SW480 (cell line): ENCODE results near the gene EPS15.

Source experiments
- DNase-seq: peaks from one replicate; pipeline ENCODE4 v3.0.0-alpha.2; 2016; ENCODE audit warnings: low spot score

Gene EPS15

DNA sequence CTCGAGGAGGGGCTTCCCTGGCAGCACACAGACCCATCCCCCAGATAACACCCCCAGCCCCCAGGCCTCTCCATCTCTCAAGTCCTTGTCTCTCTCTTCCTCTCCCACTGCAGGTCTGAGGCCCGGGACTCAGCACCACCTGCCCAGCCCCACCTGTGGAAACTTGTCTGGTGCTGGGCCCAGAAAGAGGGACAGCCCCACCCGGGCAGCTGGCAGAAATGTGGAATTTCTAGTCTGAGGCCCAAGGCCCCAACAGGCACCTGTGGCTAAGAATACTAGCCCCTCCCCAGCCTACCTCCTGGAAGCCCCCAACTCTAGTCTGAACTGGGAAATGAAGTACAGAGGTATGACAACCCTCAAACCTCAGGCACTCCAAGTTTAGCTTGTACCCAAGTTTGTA, 204.1 kb downstream of the EPS15 start:
- no peak for DNase-seq

DNA sequence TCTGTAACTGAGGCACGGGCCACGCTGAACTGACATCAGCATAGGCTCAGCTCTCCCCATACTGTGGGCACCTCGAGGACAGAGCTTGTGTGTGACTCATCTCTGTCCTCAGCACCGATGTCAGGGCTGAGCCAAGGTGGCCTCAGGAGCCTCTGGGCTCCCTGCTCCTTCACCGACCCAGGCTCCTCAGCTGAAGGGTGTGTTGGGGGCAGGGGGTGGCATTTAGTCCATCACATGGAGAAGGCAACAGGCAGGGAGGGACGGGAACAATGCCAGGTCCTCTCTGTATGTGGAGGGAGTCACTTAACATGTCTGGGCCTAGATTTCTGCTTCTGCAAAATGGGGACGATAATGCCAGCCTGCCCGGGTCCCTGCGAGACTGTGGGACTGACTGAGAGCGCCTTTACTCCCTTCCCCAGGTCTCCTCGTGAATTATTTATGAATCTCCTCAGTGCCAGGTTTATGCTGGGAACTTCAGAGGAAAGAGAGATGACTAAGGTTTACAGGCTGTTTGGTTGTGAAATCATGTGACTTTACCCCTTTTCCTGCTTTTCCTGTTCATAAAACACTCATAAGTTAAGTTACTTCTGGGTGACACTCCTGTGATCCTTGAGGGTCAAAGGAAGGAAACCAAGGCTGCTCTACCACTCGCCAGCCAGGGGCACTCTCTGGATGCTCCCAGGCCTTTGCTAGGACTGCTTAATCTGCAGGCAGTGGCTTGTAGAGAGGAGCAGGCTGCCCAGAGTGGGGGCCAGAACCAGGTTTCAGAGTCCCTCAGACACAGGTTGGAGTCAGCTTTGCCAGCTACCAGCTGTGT, 204.9 kb downstream of the EPS15 start:
- DNase-seq, result no peak

DNA sequence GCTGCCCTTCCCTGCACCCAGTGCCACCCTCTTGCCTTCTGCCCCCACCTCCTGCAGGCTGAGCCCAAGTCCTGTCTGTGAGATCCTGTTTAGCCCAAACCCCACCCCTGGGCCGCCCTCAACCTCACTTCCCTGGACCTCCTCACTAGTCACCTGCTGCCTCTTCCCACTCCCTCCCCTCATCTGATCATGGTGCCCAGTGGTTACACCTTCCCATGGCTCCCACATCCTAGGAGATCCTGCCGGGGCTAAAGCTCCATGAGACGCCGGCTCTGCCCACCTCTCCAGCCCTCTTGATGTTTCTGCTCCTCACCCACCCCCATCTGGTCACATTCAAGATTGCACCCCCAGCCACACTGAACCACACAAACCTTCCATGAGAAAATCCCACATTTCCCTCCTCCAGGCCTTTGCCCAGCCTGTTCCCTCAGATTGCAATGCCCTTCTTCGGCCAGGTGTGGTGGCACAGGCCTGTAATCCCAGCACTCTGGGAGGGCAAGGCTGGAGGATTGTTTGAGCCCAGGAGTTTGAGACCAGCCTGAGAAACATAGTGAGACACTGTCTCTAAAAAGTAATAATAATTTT, 205.7 kb downstream of the EPS15 start:
- DNase-seq, result no peak

DNA sequence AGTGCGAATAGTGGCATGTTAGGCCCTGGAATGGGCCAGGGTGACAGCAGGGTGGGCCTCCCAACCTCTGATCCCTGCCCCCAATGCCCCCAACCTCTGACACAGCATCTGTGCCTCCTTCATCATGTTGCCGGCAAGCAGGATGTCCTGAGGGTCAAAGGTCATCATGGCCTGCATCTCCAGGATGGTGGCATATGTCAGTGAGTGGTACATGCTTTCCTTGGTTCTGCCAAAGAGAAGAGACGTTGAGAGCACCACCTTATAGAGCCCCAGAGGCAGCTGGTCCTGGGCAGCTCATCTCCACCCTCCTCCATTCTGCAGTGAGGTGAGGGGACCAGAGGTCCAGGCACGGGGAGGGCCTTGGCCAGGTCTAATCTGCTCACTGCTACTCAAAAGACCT, 206.3 kb downstream of the EPS15 start:
- no peak for DNase-seq

DNA sequence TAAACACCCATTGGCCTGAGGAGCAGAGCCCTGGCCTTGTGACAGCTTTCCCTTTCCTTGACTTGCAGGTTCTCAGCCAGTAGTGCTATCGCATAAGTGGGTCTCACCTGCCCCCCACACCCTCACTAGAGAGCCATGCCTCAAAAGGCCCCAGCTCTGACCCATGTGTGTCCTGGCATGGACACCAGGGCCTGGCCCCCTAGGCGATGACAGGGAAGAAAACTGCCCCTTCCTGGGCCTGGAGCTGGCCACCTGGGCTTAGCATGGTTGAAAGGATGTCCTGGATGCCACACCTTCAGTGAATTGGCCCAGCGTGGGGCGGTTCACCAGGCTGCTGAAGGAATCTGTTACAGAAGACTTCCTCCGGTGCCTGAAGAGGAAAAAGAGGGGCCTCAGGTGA, 207.2 kb downstream of the EPS15 start:
- DNase-seq, result no peak

DNA sequence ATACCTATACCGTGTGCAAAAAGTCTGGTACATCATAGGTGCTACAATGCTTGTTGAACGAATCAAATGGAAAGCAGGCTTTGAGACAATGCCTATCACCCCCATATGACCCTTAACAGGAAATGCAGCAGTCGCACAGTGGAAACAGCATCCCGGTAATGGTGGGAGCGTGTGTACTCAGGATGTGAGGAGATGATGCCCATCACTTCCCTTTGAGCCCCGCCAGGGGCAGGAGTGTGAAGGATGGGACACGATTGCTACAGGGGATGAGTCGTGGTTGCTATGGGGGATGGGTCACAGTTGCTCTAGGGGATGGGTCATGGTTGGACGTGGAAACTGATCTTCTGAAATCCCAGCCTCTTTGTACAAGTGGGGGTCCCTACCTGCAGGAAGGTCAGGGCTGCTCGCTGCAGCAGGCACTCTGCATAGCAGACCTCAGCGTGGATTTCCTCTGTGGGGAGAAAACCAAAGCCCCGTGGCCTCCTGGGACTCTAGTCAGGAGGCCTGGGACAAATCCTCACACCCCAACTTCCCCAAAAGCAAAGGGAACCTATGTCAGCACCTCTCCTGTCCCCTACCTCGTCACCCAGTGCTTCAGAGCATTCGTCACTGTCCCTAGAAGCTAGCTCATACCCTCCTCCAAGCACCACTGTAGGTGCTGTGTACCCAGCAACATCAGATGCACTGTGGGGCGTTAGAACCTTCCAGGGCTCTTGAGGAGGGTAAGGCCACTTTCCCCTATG, 208.0 kb downstream of the EPS15 start:
- DNase-seq, result no peak

DNA sequence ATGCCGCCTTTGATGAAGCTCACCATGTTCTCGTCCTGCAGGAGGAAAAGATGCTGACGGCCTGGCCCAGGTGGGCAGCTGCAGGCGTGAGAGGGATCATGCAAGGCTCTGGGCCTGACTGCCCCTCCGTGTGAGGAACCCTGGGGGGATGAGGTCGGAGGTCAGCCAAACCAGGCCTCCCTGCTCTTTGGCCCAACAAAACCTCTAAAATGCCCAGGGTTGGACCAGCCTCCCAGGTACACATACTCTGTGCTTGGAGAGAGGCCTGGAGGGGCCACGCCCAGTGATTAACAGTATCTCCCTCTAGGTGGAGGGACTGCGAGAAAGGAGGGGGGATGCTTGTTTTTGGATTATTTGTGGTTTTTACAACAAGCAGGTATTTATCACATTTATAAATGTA, 209.8 kb downstream of the EPS15 start:
- DNase-seq, result no peak

DNA sequence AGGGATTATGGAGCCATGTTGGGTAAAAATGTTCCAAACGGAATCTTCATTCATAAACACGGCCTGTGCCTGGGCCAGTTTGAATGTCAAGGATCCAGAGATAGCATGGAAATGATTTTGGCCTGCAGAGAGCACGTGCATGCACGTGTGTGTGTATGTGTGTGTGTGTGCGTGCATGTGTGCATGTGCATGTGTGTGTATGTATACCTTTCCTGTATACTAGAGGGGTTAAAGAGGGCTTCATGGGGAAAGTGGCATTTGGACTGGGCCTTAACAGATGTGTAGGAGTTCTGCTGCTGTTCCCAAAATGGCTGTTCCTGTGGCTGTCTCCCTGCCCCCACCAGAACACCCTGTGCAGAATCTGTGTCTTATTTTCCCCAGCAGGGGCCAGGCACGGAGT, 210.4 kb downstream of the EPS15 start:
- DNase-seq, result no peak

DNA sequence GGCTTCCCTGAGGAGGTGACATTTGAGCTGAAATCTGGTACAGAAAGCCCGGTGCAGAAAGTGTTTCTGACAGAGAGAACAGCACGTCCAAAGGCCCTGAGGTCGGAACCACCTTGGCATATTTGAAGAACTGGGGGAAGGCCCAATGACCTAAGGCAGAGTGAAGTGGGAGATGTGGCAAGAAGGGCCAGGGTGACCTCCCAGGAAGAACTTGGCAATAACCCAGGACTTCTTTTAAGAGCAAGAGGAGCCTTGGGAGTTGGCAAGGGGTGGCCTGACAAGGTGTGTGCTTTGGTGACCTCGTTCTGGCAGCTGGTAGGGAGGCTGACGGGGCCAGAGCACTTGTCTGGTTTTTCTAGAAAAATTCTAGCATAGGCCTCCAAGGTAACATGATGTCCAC, 212.1 kb downstream of the EPS15 start:
- DNase-seq, result no peak

DNA sequence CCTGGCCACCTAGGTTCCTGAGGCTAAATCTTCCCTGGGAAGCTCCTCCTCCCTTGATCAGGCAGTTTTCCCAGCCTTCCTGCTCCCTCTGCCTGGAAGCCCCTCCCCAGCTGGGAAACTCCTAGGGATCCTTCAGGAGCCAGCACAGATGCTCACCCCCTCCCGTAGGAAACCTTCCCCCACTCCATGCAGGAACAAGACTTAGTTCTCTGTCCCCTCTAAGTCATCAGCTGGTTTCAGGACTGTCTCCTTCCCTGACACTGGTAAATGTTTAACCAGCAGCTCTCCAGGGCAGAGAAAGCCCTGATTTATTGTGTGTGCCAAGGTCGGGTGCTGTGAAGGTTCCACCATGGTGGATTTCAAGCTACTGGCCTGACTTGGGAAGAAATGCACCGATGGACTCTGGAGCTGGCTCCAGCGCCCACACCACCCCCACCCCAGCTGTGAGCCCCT, 213.7 kb downstream of the EPS15 start:
- DNase-seq, result no peak

DNA sequence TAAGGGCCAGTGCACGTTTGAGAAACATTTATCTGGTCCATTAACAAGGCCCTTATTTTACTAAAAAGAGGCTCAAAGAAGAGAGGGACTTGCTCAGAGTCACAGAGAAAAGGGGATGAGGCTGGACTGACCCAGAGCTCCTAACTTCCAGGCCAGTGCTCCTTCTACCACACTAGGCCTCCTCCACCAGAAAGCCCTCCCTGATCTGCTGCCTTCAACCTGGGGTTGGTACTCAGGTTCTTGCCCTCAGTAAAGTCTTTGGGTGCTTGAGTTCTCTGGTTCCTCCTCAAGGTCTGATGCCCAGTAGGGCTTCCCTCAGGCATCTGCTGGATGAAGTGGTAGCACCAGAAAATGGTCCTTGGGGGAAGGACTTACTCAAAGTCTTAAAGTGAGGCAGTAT, 214.7 kb downstream of the EPS15 start:
- no peak for DNase-seq
